Measurements from ENCODE around the gene NHSL2. TPM values are rescaled to one million over a fixed set of nuclear protein-coding genes. Genes with fewer than 3 reads are reported as not detected.

Gene NHSL2
- polyA plus RNA-seq, 3 donors, result 16.6 to 39.8 (median 22.8) TPM

- no peak for TF ChIP-seq CTCF (IDR thresholded peaks at IDR 0.05)
- H3K4me1 Mint-ChIP-seq, result no peaks in the 10 kb centered on the region
- H4K20me1 ChIP-seq (ENCODE audit: insufficient read depth, low read length), result no peaks in the 10 kb centered on the region
- H2AFZ ChIP-seq (ENCODE audit: insufficient read depth, low read depth, low read length, poor library complexity, severe bottlenecking), result no peak overlapping the region
- peaks cover 0 to 12% (median 3%) of the 10 kb centered on the region in 3 donors for H3K27me3 Mint-ChIP-seq (ENCODE audit: low read depth in 3 of 3)
- H3K4me2 ChIP-seq (replicated peaks; ENCODE audit: extremely low read depth, low read length, poor library complexity, severe bottlenecking), result no peak overlapping the region
- peaks cover 0 to 3% (median 0%) of the 10 kb centered on the region in 7 donors for H3K9me3 Mint-ChIP-seq
- no CpG with 5 or more reads among the region's 1 CpG for WGBS (ENCODE audit: insufficient coverage)
- intact Hi-C loops (cut with micrococcal nuclease), result no loop called here
- H3K27me3 ChIP-seq (ENCODE audit: control insufficient read depth in 2 of 2, insufficient read depth in 2 of 2, low read length in 2 of 2), result no peaks in the 10 kb centered on the region
- H3K9ac ChIP-seq (ENCODE audit: insufficient read depth, low read length, poor library complexity, severe bottlenecking), result no peak overlapping the region
- no peaks in the 10 kb centered on the region for H3K9me3 ChIP-seq (replicated peaks in 1 of 2; ENCODE audit: control insufficient read depth in 1 of 2, insufficient read depth in 1 of 2, low read length in 2 of 2)
- no peaks in the 10 kb centered on the region for H3K4me1 ChIP-seq (ENCODE audit: control insufficient read depth in 1 of 2, insufficient read depth in 2 of 2, low read length in 2 of 2)
- H3K4me3 Mint-ChIP-seq, result no peak overlapping the region
- no peak overlapping the region for H3K4me3 ChIP-seq (replicated peaks in 1 of 3; ENCODE audit: low read depth in 2 of 3, low read length in 3 of 3)
- no peak overlapping the region for H3K27ac ChIP-seq (ENCODE audit: low read depth in 1 of 2, low read length in 2 of 2)
- H3K79me2 ChIP-seq (ENCODE audit: insufficient read depth, low read length), result no peaks in the 10 kb centered on the region
- H3K36me3 Mint-ChIP-seq, result no peaks in the 10 kb centered on the region
- no peaks in the 10 kb centered on the region for H3K36me3 ChIP-seq (replicated peaks in 1 of 2; ENCODE audit: control insufficient read depth in 1 of 2, insufficient read depth in 2 of 2, low read length in 2 of 2)
- no peak overlapping the region for H3K27ac Mint-ChIP-seq
- no peak for DNase-seq
Observed at GRCh38 chrX:71936632-71937031, 26.0 kb downstream of the NHSL2 start.

DNA sequence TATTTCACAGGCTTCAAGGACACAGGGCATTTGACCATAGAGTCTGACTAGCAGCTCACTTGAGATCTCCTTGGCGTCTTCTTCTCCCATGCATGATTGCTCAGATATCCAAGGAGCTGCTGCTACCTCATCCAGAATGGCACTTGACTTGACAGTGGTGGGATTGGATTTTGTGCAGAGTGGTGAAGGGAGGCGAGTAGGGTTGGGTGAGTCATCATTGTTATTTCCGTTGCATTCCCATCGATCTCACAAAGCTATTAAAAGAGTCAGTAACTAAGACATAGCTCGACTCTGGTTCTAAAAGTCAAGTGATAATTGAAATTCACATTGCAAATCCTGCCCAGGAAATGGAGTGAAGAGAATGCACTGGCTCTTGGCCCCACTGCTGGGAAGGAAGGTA is 27.7 kb downstream of the NHSL2 start:
- no CpG with 5 or more reads among the region's 5 CpGs for WGBS (ENCODE audit: insufficient coverage)
- DNase-seq, result no peak
- no peak overlapping the region for H3K9ac ChIP-seq (ENCODE audit: insufficient read depth, low read length, poor library complexity, severe bottlenecking)
- H2AFZ ChIP-seq (ENCODE audit: insufficient read depth, low read depth, low read length, poor library complexity, severe bottlenecking), result no peak overlapping the region
- no peaks in the 10 kb centered on the region for H4K20me1 ChIP-seq (ENCODE audit: insufficient read depth, low read length)
- Mint-ChIP-seq H3K27me3 (ENCODE audit: low read depth in 3 of 3) (peaks cover 0 to 12% (median 8%) of the 10 kb centered on the region in 3 donors), H3K27ac (no peak overlapping the region), H3K4me3 (no peak overlapping the region), H3K36me3 (no peaks in the 10 kb centered on the region), H3K9me3 (peaks cover 0 to 3% (median 0%) of the 10 kb centered on the region in 7 donors), H3K4me1 (no peaks in the 10 kb centered on the region)
- H3K27me3 ChIP-seq (ENCODE audit: control insufficient read depth in 2 of 2, insufficient read depth in 2 of 2, low read length in 2 of 2), result peaks cover 0 to 2% of the 10 kb centered on the region in 2 donors
- intact Hi-C loops (cut with micrococcal nuclease), result no loop called here
- no peak overlapping the region for H3K4me3 ChIP-seq (replicated peaks in 1 of 3; ENCODE audit: low read depth in 2 of 3, low read length in 3 of 3)
- H3K9me3 ChIP-seq (replicated peaks in 1 of 2; ENCODE audit: control insufficient read depth in 1 of 2, insufficient read depth in 1 of 2, low read length in 2 of 2), result no peaks in the 10 kb centered on the region
- H3K4me1 ChIP-seq (ENCODE audit: control insufficient read depth in 1 of 2, insufficient read depth in 2 of 2, low read length in 2 of 2), result no peaks in the 10 kb centered on the region
- TF ChIP-seq CTCF (IDR thresholded peaks at IDR 0.05), result no peak
- H3K27ac ChIP-seq (ENCODE audit: low read depth in 1 of 2, low read length in 2 of 2), result no peak overlapping the region
- H3K4me2 ChIP-seq (replicated peaks; ENCODE audit: extremely low read depth, low read length, poor library complexity, severe bottlenecking), result no peak overlapping the region
- H3K36me3 ChIP-seq (replicated peaks in 1 of 2; ENCODE audit: control insufficient read depth in 1 of 2, insufficient read depth in 2 of 2, low read length in 2 of 2), result no peaks in the 10 kb centered on the region
- H3K79me2 ChIP-seq (ENCODE audit: insufficient read depth, low read length), result no peaks in the 10 kb centered on the region
